Spleen (tissue), 7 donors: Measurements from ENCODE around the gene C21orf58.

ENCODE experiments used
- POLR2A ChIP-seq, 3 donors: fragments of 450-650 bp; IDR thresholded peaks; one replicate each; pipeline ENCODE4 v1.5.1; 2017; ENCODE audit warnings: antibody characterized with exemption in 3 of 3, mild to moderate bottlenecking in 1 of 3
- POLR2AphosphoS5 ChIP-seq, 3 donors: sonication (generic); formaldehyde crosslinking; IDR thresholded peaks; one replicate each; pipeline ENCODE4 v1.5.1; 2017; ENCODE audit warnings: antibody characterized with exemption in 3 of 3
- TF ChIP-seq, protein P1 (sequence below), 11 experiments: fragments of 200-600 bp in 7 of 11; fragments of 450-650 bp in 4 of 11; sonication (generic) in 4 of 11; IDR thresholded peaks in 8 of 11; conservative IDR thresholded peaks in 3 of 11; 1 replicate in 7 of 11; 2 replicates in 4 of 11; pipeline versions ENCODE4 v1.4.0 to v1.8.0; 2016 to 2021; ENCODE audit warnings: antibody characterized with exemption in 11 of 11, inconsistent platforms in 4 of 11, mild to moderate bottlenecking in 1 of 11
- donor health status: DM: no; HTN: no; CAD: no; lungs with moderate emphysema.
- donor health status: DM: no; HTN: no; CAD: no.
- donor health status: DM: no; HTN: no; CAD: no.

DNA sequence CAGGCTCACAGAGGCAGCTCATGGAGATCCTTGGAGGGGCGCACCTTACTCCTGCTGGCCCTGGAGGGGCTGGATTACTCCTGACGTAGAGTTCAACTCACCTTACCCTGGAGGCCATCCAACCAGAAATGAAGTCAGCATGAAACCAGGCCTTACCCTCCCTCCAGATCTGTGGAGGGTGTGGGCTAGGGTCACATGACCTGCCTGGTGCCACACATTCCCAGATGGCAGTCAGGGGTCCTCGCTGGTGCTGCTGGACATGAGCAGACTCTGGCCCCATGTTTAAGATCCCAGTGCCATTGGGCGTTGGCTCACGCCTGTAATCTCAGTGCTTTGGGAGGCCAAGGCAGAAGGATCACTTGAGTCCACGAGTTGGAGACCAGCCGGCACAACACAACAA is 4.5 kb downstream of the C21orf58 start:
- TF ChIP-seq, protein P1, sequence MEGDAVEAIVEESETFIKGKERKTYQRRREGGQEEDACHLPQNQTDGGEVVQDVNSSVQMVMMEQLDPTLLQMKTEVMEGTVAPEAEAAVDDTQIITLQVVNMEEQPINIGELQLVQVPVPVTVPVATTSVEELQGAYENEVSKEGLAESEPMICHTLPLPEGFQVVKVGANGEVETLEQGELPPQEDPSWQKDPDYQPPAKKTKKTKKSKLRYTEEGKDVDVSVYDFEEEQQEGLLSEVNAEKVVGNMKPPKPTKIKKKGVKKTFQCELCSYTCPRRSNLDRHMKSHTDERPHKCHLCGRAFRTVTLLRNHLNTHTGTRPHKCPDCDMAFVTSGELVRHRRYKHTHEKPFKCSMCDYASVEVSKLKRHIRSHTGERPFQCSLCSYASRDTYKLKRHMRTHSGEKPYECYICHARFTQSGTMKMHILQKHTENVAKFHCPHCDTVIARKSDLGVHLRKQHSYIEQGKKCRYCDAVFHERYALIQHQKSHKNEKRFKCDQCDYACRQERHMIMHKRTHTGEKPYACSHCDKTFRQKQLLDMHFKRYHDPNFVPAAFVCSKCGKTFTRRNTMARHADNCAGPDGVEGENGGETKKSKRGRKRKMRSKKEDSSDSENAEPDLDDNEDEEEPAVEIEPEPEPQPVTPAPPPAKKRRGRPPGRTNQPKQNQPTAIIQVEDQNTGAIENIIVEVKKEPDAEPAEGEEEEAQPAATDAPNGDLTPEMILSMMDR (IDR thresholded peaks at IDR 0.05 in 8 of 11, conservative IDR thresholded peaks at IDR 0.05 in 3 of 11): no peak
- no peak for TF ChIP-seq POLR2A (IDR thresholded peaks at IDR 0.05)
- TF ChIP-seq POLR2AphosphoS5 (IDR thresholded peaks at IDR 0.05): no peak
